Ascending aorta (tissue), 2 donors: ENCODE results near the gene KRTAP22-1. TPM values are rescaled to one million over a fixed set of nuclear protein-coding genes. Genes with fewer than 3 reads are reported as not detected.

Experiments
- DNase-seq, 2 donors: peaks; one replicate each; pipeline ENCODE4 v3.0.0-alpha.2; 2019; ENCODE audit warnings: low spot score in 2 of 2
- H3K27ac ChIP-seq, 2 donors: fragments of 200-600 bp; sonication (generic); one replicate each; pipeline ENCODE4 v1.5.1; 2016 to 2017; ENCODE audit warnings: mild to moderate bottlenecking in 1 of 2
- H3K27me3 ChIP-seq: fragments of 200-600 bp; sonication (generic); one replicate; pipeline ENCODE4 v1.5.1; 2017
- H3K36me3 ChIP-seq, 2 donors: fragments of 200-600 bp; sonication (generic); one replicate each; pipeline ENCODE4 v1.5.1; 2016
- H3K4me1 ChIP-seq, 2 donors: fragments of 200-600 bp; sonication (generic); one replicate each; pipeline ENCODE4 v1.5.1; 2016 to 2017; ENCODE audit warnings: mild to moderate bottlenecking in 1 of 2
- H3K4me3 ChIP-seq, 2 donors: fragments of 200-600 bp; sonication (generic); one replicate each; pipeline ENCODE4 v1.5.1; 2016 to 2017; ENCODE audit warnings: mild to moderate bottlenecking in 1 of 2
- H3K9me3 ChIP-seq, 2 donors: fragments of 200-600 bp; sonication (generic); one replicate each; pipeline ENCODE4 v1.5.1; 2016
- intact Hi-C: fragments of 100-400 bp; cut with DNase I; formaldehyde crosslinking; loops from one replicate; pipeline ENCODE4 v1.15.1; 2023
- total RNA-seq: library from RNA; depleted of rRNA; stranded (reverse); fragments of >200 nt; gene quantifications from one replicate; pipeline ENCODE4 v1.1.0, GENCODE V29; 2016
- TF ChIP-seq, protein P1 (sequence below), 3 experiments: fragments of 200-600 bp in 2 of 3; fragments of 450-650 bp in 1 of 3; sonication (generic) in 2 of 3; IDR thresholded peaks; one replicate each; pipeline ENCODE4 v1.5.1; 2016 to 2019; ENCODE audit warnings: antibody characterized with exemption in 3 of 3, mild to moderate bottlenecking in 1 of 3, moderate library complexity in 1 of 3

Gene KRTAP22-1
- total RNA-seq, 1 donor from 2014 or later = not detected

DNA sequence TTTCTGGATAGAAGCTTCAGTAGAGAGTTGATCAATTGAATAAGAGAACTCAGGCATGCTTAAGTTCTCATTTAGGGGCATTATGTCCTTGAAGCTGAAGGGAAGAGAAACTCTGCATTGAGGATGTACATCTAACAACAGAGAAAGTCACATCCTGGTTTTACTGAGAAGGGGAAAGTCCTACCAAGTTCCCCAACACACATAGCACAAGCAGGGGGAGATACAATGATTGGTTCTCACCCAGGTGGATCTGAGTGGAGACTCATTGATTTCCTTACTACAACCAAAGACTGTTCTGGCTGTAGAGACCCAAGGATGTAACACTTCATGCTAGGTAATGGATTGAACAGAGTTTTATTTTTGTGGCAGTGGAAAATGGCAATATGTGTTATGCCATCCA is 14.3 kb downstream of the KRTAP22-1 start:
- no peaks in the 10 kb centered on the region for H3K9me3 ChIP-seq
- no peak overlapping the region for H3K27ac ChIP-seq
- DNase-seq = no peak
- intact Hi-C loops = no loop called here
- no peaks in the 10 kb centered on the region for H3K27me3 ChIP-seq
- H3K36me3 ChIP-seq = no peaks in the 10 kb centered on the region
- TF ChIP-seq, protein P1, sequence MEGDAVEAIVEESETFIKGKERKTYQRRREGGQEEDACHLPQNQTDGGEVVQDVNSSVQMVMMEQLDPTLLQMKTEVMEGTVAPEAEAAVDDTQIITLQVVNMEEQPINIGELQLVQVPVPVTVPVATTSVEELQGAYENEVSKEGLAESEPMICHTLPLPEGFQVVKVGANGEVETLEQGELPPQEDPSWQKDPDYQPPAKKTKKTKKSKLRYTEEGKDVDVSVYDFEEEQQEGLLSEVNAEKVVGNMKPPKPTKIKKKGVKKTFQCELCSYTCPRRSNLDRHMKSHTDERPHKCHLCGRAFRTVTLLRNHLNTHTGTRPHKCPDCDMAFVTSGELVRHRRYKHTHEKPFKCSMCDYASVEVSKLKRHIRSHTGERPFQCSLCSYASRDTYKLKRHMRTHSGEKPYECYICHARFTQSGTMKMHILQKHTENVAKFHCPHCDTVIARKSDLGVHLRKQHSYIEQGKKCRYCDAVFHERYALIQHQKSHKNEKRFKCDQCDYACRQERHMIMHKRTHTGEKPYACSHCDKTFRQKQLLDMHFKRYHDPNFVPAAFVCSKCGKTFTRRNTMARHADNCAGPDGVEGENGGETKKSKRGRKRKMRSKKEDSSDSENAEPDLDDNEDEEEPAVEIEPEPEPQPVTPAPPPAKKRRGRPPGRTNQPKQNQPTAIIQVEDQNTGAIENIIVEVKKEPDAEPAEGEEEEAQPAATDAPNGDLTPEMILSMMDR (IDR thresholded peaks at IDR 0.05) = no peak
- H3K4me3 ChIP-seq = no peak overlapping the region
- H3K4me1 ChIP-seq = no peaks in the 10 kb centered on the region

DNA sequence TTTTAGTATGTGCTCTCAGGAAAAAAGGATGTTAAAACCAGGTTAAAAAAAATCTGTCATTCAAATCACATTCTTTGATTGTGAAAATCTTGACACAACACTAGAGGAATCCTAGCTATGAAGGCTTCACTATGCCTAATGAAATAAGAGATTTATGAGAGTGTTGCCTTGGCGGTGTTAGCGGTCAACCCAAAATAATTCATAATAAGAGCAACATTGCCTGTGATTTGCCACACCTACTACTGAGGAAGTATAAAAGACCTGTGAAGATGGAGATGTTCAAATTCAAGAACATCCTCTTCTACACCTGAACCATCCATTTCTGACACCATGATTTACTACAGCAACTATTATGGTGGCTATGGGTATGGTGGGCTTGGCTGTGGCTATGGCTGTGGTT is 15.2 kb downstream of the KRTAP22-1 start, which contains the start of gene KRTAP20-1:
KRTAP20-1 (plus strand) TSS at position 301 of the 400 bp plus-strand sequence; CDS start at position 331, 30 bp downstream.
- Histone ChIP-seq H3K9me3 (no peaks in the 10 kb centered on the region), H3K27me3 (no peaks in the 10 kb centered on the region), H3K4me3 (no peak within 1 kb of the TSS), H3K27ac (no peak within 1 kb of the TSS), H3K36me3 (no peaks in the 10 kb centered on the region), H3K4me1 (no peaks in the 10 kb centered on the region)
- TF ChIP-seq, protein P1 (IDR thresholded peaks at IDR 0.05) = no peak
- DNase-seq = no peak
- intact Hi-C loops = no loop called here

DNA sequence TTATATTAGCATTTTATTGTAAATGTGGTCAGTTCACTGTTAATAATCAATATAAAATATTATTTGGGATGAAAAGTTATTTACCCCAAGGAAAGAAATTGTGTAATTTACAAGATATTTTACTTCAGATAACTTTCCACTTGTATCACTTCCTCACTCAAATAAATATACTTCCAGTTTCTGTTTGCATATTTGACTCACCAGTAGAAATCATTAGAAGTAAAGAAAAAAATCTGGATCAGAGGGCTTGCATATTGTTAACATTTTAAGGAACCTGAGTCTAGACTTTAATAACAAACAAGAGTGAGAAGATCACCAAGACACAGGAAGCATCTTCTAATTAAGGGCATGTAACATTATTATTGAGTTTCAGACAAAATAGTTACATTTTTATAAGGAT is 19.2 kb downstream of the KRTAP22-1 start:
- Histone ChIP-seq H3K4me1 (no peaks in the 10 kb centered on the region), H3K36me3 (no peaks in the 10 kb centered on the region), H3K27me3 (no peaks in the 10 kb centered on the region), H3K4me3 (no peak overlapping the region), H3K27ac (no peak overlapping the region), H3K9me3 (no peaks in the 10 kb centered on the region)
- TF ChIP-seq, protein P1 (IDR thresholded peaks at IDR 0.05) = no peak
- no peak for DNase-seq
- intact Hi-C loops = no loop called here

DNA sequence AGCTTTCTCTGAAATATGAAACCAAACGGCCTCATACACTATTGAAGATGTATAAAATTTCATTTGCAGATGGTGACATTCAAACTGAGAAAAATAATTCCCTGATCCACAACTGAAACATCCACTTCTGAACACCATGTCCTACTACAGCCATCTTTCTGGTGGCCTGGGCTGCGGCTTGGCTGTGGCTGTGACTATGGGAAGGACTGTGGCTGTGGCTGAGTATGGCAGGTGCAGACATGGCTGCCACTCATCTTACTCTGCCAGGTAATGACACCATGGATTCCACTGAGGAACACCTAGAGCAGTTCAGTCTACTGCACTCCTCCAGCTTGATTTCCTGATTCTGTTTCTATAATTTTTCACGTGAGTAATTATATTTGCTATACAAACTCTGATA is 19.6 kb downstream of the KRTAP22-1 start, which contains the start of gene KRTAP20-4:
KRTAP20-4 (plus strand) TSS at position 106 of the 400 bp plus-strand sequence.
- Histone ChIP-seq H3K9me3 (no peaks in the 10 kb centered on the region), H3K4me3 (no peak within 1 kb of the TSS), H3K27ac (no peak within 1 kb of the TSS), H3K4me1 (no peaks in the 10 kb centered on the region), H3K27me3 (no peaks in the 10 kb centered on the region), H3K36me3 (no peaks in the 10 kb centered on the region)
- intact Hi-C loops = no loop called here
- TF ChIP-seq, protein P1 (IDR thresholded peaks at IDR 0.05) = no peak
- no peak for DNase-seq

DNA sequence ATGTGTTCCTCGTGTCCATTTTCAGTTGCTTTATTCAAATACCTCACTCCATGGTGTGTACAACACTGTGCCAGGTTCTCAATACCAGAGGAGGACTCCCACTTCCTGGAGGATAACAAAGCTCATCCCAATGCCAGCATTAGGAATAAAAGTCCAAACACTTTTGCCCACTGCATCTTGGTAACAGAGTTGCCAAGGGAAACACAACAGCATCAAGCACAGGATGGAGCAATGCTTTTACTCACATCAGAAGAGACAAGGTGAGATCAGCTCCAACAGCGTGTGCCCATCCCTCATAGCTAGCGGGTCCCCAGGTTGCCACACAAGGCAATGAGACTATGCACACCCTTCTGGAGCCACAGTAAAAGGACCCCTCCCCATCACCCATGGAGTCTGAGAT is 22.5 kb downstream of the KRTAP22-1 start:
- Histone ChIP-seq H3K27me3 (no peaks in the 10 kb centered on the region), H3K36me3 (no peaks in the 10 kb centered on the region), H3K4me3 (no peak overlapping the region), H3K9me3 (no peaks in the 10 kb centered on the region), H3K27ac (no peak overlapping the region), H3K4me1 (no peaks in the 10 kb centered on the region)
- TF ChIP-seq, protein P1 (IDR thresholded peaks at IDR 0.05) = no peak
- intact Hi-C loops = no loop called here
- no peak for DNase-seq
